GM19395 (cell line): Measurements from ENCODE around the gene IL2RA.
"Not testable (repeated sequence)": the region's sequence is repeated elsewhere in the genome, so short reads cannot be mapped to it uniquely, and the experiment has no call there.

ENCODE experiments used
- ATAC-seq: cut with Tn5 transposase; IDR thresholded peaks from one replicate; pipeline ENCODE4 v1.9.1; 2021; ENCODE audit warnings: mild to moderate bottlenecking, moderate library complexity; ENCODE audit not compliant: unreplicated experiment

The IL2RA gene

DNA sequence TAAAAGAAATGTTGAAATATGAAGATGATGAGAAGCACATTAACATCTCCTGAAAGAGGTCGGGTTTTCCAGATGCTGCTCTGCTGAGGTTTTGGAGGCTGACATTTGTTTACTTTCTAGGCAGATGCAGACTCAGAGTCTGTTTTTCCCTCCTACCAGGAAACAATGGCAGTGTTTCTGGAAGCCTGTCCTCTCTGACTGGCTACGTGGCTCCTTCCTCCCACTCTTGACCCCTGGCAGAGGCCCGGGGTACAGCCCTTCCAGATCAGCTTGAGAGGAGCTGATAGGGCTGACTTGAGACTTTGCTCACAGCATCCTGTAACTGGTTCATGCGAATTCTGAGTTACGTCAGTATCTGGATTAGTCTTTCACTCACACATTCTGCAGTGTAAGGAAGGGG lies 43.7 kb downstream of the IL2RA start:
- no peak for ATAC-seq

DNA sequence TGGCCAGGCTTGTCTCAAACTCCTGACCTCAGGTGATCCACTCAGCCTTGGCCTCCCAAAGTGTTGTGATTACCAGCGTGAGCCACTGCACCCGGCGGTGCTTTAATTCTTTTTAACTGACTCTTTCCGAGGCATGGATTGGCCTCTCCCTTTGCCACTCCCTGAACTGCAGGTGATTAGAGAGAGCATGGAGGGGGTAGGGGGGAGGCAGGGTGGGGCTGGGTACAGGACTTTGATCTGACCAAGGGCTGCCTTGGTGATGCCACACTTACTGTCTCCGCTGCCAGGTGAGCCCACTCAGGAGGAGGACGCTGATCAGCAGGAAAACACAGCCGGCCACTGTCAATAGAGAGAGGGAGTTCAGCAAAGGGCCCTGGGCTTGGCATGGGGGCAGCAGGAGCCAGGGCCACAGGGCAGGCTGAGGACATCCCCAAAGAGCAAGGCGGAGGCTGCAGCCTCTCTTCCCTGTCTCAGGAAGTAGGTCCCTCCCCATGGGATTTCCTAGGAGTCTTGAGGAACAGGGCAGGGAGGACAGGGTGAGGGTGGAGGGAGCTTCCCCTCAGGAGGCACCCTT lies 44.3 kb downstream of the IL2RA start:
- ATAC-seq, result no peak

DNA sequence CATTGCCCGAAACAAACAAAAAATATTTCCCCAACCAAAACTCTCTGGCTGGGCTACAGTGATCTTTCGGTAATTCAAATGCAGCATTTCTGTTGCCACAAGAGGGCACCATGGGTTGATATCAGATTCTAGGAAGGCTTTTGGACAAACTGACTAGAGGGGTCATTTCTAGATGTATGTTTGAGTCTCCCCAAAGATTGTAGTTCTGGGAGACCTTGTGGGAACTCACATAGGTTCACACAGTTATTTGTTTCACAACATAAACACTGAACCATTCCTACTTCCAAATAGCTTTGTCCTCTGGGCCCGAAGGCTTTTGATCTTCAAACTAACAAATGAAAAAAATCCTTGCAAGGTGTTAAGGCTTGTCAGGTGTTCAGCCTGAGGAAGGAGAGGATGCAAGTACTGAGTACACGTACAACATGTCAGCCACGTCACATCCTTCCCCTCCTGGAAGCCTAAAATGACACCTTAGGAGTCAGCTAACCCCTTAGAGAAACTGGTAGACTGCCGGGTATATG lies 47.9 kb downstream of the IL2RA start:
- ATAC-seq, result peak; percentile 78

DNA sequence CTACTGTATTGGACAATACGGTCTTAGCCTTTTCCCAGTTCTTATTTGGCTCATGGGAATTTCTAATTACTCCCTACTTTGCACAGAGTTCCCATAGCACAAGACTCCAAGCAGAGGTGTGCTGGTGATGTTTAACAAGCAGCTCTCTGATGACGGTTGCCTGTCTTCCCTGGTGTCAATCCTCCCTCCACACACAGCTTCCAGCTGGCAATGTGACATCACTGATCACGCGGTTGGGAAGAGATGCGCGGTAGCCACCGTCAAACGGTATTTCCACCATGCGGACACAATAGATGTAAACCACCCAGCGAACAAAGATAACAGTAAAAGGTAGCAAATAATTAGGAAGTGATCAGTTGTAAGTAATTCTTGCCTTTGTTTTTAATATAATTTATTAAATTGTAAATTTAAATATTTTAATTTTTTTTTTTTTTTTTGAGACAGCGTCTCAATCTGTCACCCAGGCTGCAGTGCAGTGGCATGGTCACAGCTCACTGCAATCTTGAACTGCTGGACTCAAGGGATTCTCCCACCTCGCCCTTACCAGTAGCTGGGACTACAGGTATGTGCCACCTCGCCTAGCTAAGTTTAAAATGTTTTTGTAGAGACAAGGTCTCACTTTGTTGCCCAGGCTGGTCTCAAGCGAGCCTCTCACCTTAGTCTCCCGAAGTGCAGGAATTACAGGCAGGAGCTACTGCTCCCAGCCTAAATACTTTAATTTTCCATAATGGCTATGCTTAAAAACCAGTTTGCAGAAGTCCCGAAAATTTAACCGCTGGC lies 48.6 kb downstream of the IL2RA start:
- no peak for ATAC-seq

DNA sequence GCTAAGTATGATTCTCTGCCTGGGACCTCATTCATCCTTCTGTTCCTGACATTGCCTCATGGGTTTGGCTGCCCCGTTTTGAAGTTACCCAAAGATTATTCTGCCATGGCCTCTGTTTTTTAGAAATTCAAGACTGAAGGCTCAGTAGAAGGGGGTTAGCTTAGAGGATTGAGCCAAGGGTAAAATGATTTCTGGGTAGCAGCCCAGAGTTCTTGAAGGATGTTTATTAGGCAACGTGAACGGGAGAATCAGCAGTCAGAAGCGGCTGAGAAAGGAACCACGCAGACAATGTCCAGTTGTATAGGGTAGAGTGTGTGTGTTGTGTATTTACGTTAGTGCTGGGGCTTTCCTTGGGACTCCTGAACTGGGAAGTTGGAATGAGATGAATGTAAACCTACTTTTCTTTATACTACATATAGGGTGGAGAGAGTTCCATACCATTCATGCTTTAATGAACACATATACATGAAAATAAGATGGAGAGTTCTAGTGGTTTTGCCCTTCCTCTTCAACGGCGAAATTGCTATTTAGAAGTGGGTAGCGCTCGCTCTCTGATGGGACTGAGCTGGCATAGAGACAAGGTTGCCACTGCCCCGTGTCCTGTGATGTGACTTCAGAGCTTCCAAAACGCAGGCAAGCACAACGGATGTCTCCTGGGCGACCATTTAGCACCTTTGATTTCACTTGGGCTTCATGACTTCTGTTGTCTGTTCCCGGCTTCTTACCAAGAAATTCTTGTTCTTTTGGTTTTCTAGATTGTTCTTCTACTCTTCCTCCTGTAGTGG lies 49.9 kb downstream of the IL2RA start:
- ATAC-seq, result no peak

DNA sequence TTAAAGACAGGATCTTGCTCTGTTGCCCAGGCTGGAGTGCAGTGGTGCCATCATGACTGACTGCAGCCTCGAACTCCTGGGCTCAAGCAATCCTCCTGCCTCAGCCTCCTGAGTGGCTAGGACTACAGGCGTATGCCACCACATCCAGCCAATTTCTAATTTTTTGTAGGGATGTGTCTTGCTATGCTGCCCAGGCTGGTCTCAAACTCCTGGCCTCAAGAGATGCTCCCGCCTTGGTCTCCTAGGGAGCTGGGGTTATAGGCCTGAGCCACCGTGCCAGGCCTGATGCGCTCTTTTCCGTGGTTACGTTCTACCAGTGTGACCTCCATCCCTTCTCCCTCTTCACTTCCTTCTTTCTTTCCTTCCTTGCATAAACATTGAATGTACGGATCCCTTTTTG lies 50.6 kb downstream of the IL2RA start:
- ATAC-seq, result no peak

DNA sequence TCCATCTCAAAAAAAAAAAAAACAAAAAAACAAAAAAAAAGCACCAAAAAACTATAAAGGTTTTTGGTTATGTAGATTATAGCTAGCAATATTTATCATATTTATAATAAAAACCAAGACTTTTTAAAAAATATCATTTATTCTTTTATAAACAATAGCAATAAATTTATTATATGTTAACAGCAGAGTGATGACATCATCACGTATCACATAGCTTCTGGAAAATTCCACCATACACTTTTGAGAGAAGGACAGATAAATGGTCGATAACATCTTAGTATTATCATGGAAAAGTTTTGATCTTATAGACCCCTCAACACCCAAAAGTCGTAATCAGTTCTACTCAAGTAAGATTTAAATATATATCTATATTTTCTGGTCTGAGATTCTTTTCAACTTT lies 51.6 kb downstream of the IL2RA start:
- ATAC-seq, result no peak

DNA sequence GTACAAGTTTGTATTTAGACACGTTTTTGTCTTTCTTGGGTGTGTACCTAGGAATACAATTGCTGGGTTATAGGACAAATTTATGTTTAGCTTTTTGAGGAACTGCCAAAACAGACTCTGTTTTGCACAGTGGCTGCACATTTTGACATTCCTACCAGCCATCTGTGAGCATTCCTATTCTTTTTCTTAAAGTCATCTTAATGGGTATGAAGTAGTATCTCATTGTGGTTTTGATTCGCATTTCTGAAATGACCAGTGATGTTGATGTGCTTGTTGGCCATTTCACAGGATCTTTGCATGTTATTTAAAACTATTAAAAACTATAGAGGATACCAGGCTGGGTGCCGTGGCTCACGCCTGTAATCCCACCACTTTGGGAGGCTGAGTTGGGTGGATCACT lies 52.2 kb downstream of the IL2RA start:
- ATAC-seq, result no peak

DNA sequence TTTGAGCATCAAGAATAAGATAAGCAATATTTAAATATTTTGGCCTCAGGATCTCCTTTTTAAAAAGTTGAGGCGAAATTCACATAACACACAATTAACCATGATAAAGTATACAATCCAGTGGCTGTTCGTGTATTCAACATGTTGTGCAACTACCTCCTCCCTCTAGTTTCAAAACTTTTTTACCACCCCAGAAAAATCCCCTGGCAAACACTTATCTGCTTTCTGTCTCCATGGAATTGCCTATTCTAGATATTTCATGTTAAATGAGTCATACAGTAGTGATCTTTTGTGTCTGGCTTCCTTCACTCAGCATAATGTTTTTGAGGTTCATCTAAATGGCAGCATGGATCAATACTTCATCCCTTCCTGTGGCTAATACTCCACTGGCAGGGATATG lies 53.0 kb downstream of the IL2RA start:
- ATAC-seq, result no peak

DNA sequence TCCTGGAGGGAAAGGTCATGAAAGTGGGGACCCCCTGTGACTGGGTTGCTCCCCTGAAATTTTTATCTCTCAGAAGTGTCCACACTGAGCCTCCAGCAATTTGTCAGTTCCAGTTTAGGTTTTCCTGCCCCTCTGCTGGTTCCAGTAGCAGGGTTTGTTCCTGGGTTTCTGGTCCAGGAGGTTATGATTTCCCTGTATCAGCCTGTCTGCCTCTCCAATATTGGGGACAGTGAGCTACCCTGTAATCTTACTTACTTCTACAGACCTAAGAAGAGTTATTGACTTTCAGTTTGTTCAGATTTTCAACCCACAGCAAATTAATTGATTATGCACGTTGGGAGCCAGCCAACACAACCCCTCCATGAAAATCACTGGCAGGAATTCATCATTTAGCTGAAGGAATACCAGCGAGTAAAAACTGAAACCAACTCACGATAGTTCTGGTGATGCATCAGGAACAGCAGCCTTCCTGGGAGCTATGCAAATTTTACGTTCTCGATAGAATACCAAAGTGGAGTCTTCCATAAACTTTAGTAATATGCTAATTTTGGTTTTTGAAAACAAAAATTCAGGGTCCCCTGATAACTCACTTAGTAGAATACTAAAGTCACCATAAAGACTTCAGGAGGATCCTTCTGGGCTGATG lies 53.5 kb downstream of the IL2RA start:
- no peak for ATAC-seq

DNA sequence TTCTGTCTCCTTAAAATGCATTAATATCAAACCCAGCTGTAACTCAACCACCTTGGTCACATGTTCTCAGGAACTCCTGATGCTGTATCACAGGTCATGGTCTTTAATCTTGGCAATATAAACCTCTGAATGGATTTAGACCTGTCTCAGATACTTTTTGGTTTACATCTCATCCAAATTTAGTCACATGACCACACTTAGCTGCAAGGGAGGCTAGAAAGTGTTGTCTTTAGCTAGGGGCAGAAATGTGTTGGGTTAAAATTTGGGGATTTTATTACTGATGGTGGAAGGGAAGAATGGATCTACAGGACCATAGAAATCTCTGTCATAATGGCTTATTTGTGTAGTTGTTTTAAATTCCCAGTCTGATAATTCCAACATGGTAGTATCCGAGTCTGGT lies 55.2 kb downstream of the IL2RA start:
- no peak for ATAC-seq

DNA sequence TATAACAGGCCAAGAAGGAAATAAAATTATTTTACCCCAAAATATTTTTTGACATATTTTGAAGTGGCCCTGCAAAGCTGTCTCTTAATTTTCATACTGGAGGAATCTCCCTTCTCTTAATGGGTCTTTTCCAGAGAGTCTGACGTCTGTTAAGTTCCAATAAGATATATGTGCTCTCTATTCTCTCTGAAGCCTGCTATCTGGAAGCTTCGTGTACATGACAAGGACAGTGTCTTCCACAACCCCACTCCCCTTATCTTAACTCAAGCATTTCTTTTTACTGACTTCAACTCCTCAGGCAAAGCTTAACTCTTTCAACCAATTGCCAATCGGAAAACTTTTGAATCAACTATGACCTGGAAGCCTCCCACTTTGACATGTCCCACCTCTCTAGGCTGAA lies 55.6 kb downstream of the IL2RA start:
- no peak for ATAC-seq

DNA sequence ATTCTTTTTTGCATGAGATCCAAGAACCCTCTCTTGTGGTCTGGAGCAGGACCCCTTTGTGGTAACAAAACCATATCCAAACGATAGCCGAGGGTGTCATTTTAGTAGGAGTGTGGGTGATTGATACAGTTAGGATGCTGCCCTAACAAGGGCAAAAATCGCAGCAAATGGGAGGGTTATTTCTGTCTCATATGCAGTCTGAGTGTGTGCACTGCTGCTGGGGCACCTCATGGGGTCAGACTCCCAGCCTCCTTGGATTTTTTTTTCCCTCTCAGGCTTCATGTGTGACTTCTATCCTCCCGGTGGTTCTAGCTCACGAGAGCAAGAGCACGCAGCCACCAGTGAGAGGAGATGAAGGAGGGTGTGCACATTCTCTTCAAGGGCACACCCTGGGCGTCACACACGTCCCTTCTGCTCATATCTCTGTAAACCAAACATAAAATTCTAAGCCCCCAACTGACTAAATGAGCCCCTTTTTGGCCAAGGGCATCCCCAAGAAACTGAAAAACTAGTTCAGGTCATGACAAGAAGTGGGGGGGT lies 56.2 kb downstream of the IL2RA start:
- ATAC-seq, result no peak

DNA sequence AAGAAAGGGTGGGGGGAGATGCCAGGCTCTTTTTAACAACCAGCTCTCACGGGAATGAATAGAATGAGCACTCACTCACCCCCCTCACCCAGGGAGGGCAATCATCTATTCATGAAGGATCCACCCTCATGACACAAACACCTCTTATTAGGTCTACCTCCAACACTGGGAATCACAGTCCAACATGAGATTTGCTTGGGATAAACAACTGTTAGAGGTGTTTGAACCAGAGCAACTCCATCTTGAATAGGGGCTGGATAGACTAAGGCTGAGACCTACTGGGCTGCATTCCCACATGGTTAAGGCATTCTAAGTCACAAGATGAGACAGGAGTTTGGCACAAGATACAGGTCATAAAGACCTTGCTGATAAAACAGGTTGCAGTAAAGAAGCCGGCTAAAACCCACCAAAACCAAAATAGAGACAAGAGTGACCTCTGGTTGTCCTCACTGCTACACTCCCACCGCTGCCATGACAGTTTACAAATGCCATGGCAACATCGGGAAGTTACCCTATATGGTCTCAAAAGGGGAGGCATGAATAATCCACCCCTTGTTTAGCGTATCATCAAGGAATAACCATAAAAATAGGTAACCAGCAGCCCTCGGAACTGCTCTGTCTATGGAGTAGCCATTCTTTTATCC lies 56.9 kb downstream of the IL2RA start:
- not testable (repeated sequence) for ATAC-seq

DNA sequence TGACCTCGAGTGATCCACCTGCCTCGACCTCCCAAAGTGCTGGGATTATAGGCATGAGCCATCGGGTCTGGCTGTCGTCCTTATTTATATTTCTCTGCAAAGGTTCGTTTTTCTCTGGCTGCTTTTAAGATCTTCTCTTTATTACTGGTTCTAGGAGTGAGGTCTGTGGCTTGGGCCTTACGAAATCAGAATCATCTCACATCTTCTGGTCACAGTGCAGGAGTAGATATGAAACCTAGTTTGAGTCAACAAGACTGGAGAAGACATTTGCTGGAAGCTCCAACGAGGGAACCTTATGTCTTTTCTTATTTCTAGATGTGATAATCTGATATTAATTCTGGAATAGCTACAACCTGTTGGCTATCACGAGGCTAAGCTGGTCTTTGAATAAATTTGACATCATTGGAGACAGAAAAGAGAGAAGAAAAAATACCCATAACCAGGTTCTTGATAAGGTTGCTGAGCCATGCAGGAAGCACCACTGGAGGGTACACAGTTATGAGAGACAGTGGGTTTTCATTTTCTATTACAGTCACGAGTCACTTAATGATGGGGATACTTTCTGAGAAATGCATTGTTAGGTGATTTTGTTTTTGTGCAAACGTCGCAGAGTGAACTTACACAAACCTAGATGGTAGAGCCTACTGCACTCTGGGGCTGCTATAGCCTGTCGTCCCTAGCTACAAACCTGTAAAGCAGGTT lies 59.2 kb downstream of the IL2RA start:
- ATAC-seq, result peak; percentile 79

DNA sequence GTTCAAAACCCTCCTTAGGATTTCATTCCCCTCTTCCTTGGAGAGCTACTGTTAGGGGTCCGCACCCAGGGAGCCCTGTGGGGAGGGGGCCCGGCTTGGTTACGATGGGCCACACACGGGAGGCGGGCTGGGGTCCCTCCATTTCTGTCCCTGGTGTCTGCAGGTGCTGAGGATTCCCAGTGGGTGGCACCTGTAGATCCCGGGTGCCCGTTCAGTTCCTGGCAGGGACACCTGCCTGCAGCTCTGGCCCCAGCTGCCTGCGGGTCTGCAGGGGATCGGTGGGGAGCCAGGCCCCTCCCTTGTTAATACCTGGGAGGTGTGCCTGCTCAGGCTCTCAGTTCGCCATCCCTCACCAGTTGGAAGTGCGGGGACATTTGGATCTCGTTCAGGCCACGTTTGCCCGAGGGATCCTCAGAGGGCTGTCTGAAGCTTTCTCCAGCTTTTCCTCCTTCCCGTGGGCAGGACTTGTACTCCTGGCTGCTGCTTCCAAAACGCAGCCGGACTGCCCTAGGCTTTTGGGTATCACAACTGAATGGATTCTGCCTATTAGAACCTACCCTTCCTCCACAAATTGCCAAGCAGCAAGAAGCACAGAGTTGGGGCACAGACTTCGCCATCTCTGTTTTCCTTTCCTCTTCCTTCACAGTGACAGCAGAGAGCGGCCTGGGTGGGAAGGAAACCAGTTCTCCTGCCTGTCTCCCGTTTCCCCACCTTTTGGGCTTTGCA lies 62.6 kb downstream of the IL2RA start:
- no peak for ATAC-seq

DNA sequence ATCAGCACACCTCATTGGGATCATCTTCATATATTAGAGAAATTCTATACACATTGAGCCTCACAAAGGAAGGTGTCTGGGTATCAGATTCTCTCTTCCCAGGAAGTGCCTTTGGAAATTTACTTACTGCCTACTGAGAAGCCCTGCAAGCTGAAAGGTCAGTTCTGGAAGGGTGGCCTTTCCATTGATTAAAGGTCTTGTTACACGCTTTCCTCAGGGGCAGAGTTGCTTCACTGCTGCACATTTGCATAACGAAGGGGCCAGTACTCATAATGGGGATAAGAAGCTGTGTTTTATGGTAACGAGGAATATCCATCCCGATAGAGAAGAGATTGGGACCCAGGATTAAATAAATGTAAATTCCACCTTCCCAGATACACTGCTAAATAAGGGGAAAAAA lies 65.5 kb downstream of the IL2RA start:
- no peak for ATAC-seq

DNA sequence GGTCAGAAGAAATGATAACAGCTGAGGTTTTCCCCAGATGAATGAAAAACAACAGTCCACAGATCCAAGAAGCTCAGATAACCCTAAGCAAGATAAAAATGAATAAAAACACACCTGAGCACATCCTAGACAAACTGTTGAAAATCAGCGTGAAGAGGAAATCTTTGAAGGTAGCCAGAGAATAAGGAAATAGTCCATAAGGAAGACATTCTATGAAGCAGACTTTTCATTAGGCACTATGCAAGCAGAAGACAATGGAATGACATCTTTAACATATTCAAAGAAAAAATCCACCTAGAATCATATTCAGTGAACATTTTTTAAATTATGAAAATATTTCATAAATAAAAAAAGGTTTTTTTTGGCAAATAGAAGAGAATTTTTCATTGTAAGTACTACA lies 69.8 kb downstream of the IL2RA start:
- no peak for ATAC-seq

DNA sequence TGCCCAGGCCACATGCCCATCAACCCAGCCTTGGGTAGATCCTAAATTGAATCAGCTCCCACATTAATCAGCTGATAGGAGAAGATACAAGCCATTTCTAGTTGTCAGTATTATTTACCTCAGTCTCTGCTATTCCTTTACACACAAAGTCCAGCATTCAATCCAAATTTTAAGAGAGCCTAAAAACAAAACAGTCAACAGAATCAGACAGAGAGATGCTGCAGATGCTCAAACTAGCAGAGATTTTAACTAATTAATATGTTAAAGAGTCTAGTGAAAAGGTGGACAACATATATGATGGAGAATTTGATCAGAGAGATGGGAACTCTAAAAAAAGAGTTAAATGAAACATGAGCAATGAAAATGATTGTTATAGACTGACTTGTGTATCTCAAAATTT lies 70.5 kb downstream of the IL2RA start:
- ATAC-seq, result no peak
